NB4 (cell line): Measurements from ENCODE around the gene CDKAL1.

ENCODE experiments used
- DNase-seq: peaks from one replicate; pipeline ENCODE4 v3.0.0; 2010; ENCODE audit warnings: low read depth
- H3K4me3 ChIP-seq: one replicate; pipeline ENCODE4 v1.5.1; 2011; ENCODE audit warnings: mild to moderate bottlenecking, low read depth, low read length, moderate library complexity
- CTCF ChIP-seq: IDR thresholded peaks from one replicate; pipeline ENCODE4 v1.5.1; 2012; ENCODE audit warnings: low read depth, low read length
- MAX ChIP-seq: IDR thresholded peaks from 2 replicates; pipeline ENCODE4 v1.6.1; 2011; ENCODE audit warnings: low read depth, low read length
- MYC ChIP-seq: IDR thresholded peaks from 2 replicates; pipeline ENCODE4 v1.6.1; 2011; ENCODE audit warnings: low read depth, low read length
- POLR2A ChIP-seq: IDR thresholded peaks from 2 replicates; pipeline ENCODE4 v1.6.1; 2011; ENCODE audit warnings: mild to moderate bottlenecking; ENCODE audit not compliant: insufficient read length; ENCODE audit errors: extremely low read depth

The CDKAL1 gene

GRCh38 chr6:20629509-20629908, 95.3 kb downstream of the CDKAL1 start:
- TF ChIP-seq CTCF (no peak), MYC (no peak), POLR2A (no peak), MAX (no peak)
- no peak for DNase-seq

GRCh38 chr6:20630136-20630535, 95.9 kb downstream of the CDKAL1 start:
- no peak overlapping the region for H3K4me3 ChIP-seq
- no peak for DNase-seq
- TF ChIP-seq MAX = no peak
- TF ChIP-seq CTCF = no peak
- no peak for TF ChIP-seq POLR2A
- no peak for TF ChIP-seq MYC

More at GRCh38 chr6:20629509-20629908, 95.3 kb downstream of the CDKAL1 start:
- H3K4me3 ChIP-seq = no peak overlapping the region

GRCh38 chr6:20630617-20631548, 96.6 kb downstream of the CDKAL1 start:
- no peak for DNase-seq

GRCh38 chr6:20631549-20631924, 97.3 kb downstream of the CDKAL1 start:
- no peak overlapping the region for H3K4me3 ChIP-seq
- peak; percentile 46 for DNase-seq
- no peak for TF ChIP-seq MYC
- no peak for TF ChIP-seq POLR2A
- TF ChIP-seq CTCF = no peak
- no peak for TF ChIP-seq MAX

More at GRCh38 chr6:20630617-20631548, 96.6 kb downstream of the CDKAL1 start:
- TF ChIP-seq POLR2A (no peak), CTCF (no peak), MYC (no peak), MAX (no peak)
- no peak overlapping the region for H3K4me3 ChIP-seq

- no peak overlapping the region for H3K4me3 ChIP-seq
- no peak for DNase-seq
These were observed 98.4 kb downstream of the CDKAL1 start for GRCh38 chr6:20632696-20633095.

More at GRCh38 chr6:20632696-20633095, 98.4 kb downstream of the CDKAL1 start:
- no peak for TF ChIP-seq POLR2A
- TF ChIP-seq MYC = no peak
- TF ChIP-seq MAX = no peak
- no peak for TF ChIP-seq CTCF
